HEK293 (cell line): ENCODE measurements around the gene ZNF219.
A peak's percentile ranks its signal among the peaks of the same experiment; 100 is the strongest.

Experiments used
- CTCF ChIA-PET: fragments of 350-600 bp; formaldehyde crosslinking; extraction: SDS; loops from one replicate; lab custom pipeline; 2021; ENCODE audit warnings: antibody characterized with exemption; lab: Yijun Ruan, JAX
- POLR2A ChIA-PET: fragments of 300-600 bp; formaldehyde crosslinking; extraction: SDS; loops from one replicate; lab custom pipeline; 2020; ENCODE audit warnings: antibody characterized with exemption, inconsistent platforms; lab: Yijun Ruan, JAX
- H3K27ac ChIP-seq: fragments of 200-500 bp; sonication (Bioruptor generic); 2 replicates; pipeline ENCODE4 v1.5.1; 2014; ENCODE audit warnings: low read depth, low read length, control low read depth, inconsistent platforms; ENCODE audit errors: extremely low read depth
- H3K36me3 ChIP-seq, 2 experiments: fragments of 200-500 bp in 1 of 2; sonication (Bioruptor generic) in 1 of 2; 1 replicate in 1 of 2; 2 replicates in 1 of 2; pipeline ENCODE4 v1.5.1; 2014 to 2017; ENCODE audit warnings: inconsistent platforms in 2 of 2, low read length in 2 of 2; ENCODE audit not compliant: control insufficient read depth in 2 of 2, insufficient read depth in 1 of 2
- H3K4me1 ChIP-seq: fragments of 200-500 bp; sonication (Bioruptor generic); 2 replicates; pipeline ENCODE4 v1.5.1; 2014; ENCODE audit warnings: mild to moderate bottlenecking, low read length, inconsistent platforms; ENCODE audit not compliant: control insufficient read depth, insufficient read depth
- H3K4me3 ChIP-seq: 2 replicates; pipeline ENCODE4 v1.5.1; 2011; ENCODE audit warnings: low read depth, mild to moderate bottlenecking, control low read depth, low read length, moderate library complexity
- H3K9me3 ChIP-seq: fragments of 200-500 bp; sonication (Bioruptor generic); 2 replicates; pipeline ENCODE4 v1.5.1; 2014; ENCODE audit warnings: low read depth, low read length, inconsistent platforms; ENCODE audit not compliant: control insufficient read depth, insufficient read depth
- EGR2 ChIP-seq: fragments of 450-650 bp; formaldehyde crosslinking; IDR thresholded peaks from 2 replicates; pipeline ENCODE4 v1.5.1; 2016; ENCODE audit warnings: low read depth, missing biosample characterization, missing genetic modification characterization
- KLF7 ChIP-seq: fragments of 450-650 bp; formaldehyde crosslinking; IDR thresholded peaks from 2 replicates; pipeline ENCODE4 v1.5.1; 2016; ENCODE audit warnings: missing biosample characterization, missing genetic modification characterization, borderline replicate concordance
- MZF1 ChIP-seq: fragments of 450-650 bp; formaldehyde crosslinking; IDR thresholded peaks from 2 replicates; pipeline ENCODE4 v1.5.1; 2017; ENCODE audit warnings: missing biosample characterization, missing genetic modification characterization, borderline replicate concordance
- PRDM10 ChIP-seq: fragments of 450-650 bp; formaldehyde crosslinking; IDR thresholded peaks from 2 replicates; pipeline ENCODE4 v1.5.1; 2016; ENCODE audit warnings: missing biosample characterization, missing genetic modification characterization
- ZNF114 ChIP-seq: fragments of 450-650 bp; formaldehyde crosslinking; IDR thresholded peaks from 2 replicates; pipeline ENCODE4 v1.5.0; 2017; ENCODE audit warnings: missing biosample characterization, missing genetic modification characterization
- ZNF292 ChIP-seq: fragments of 450-650 bp; formaldehyde crosslinking; IDR thresholded peaks from 2 replicates; pipeline ENCODE4 v1.5.1; 2016; ENCODE audit warnings: low read depth, missing biosample characterization, missing genetic modification characterization, borderline replicate concordance
- ZNF677 ChIP-seq: fragments of 450-650 bp; IDR thresholded peaks from 2 replicates; pipeline ENCODE4 v1.5.0; 2018; ENCODE audit warnings: missing biosample characterization, mild to moderate bottlenecking, missing genetic modification characterization, moderate library complexity
- ZNF707 ChIP-seq: fragments of 450-650 bp; formaldehyde crosslinking; IDR thresholded peaks from 2 replicates; pipeline ENCODE4 v1.5.1; 2016; ENCODE audit warnings: missing biosample characterization, missing genetic modification characterization
- ZNF843 ChIP-seq: fragments of 450-650 bp; formaldehyde crosslinking; IDR thresholded peaks from 2 replicates; pipeline ENCODE4 v1.5.1; 2016; ENCODE audit warnings: missing biosample characterization, missing genetic modification characterization
- TF ChIP-seq, protein P1 (sequence below): fragments of 450-650 bp; formaldehyde crosslinking; IDR thresholded peaks from 2 replicates; pipeline ENCODE4 v1.5.1; 2016; ENCODE audit warnings: missing biosample characterization, missing genetic modification characterization
- TF ChIP-seq, protein P2 (sequence below): fragments of 450-650 bp; formaldehyde crosslinking; IDR thresholded peaks from 2 replicates; pipeline ENCODE4 v1.5.1; 2016; ENCODE audit warnings: missing biosample characterization, missing genetic modification characterization
- TF ChIP-seq, protein P3 (sequence below): fragments of 450-650 bp; formaldehyde crosslinking; IDR thresholded peaks from 2 replicates; pipeline ENCODE4 v1.5.1; 2016; ENCODE audit warnings: missing biosample characterization, missing genetic modification characterization

ZNF219 gene

DNA sequence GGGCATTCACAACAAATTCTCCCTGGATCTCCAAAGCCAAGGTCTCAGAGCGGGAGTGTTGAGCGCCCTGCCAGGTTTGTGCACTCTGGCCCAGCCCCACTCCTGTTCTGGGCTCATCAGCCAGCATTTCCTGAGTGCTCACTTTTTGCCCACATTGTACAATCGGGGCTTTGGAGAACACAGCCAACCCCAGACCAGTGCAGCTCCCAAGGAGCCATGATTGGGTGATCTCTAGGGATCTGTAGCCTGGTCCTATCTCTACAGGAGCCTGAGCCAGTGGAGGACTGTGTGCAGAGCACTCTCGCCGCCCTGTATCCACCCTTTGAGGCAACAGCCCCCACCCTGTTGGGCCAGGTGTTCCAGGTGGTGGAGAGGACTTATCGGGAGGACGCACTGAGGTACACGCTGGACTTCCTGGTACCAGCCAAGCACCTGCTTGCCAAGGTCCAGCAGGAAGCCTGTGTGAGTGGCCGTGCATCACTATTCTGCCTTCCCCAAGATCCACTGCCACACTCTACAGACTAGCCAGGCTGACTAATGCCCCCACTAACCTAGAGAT is 25.6 kb downstream of the ZNF219 start:
- TF ChIP-seq MZF1 (tag by site-specific recombination): no peak
- Histone ChIP-seq H3K4me3 (no peak overlapping the region), H3K4me1 (peaks cover 16% of the 10 kb centered on the region), H3K9me3 (no peaks in the 10 kb centered on the region), H3K27ac (no peak overlapping the region), H3K36me3 (peaks cover 0 to 47% of the 10 kb centered on the region in 2 experiments; a peak in 1 of 3 replicates)
- CTCF ChIA-PET: interaction anchor here (1.0 to 4.3 kb wide), 4 partner anchors 20 to 102 kb away, joined by 3 to 64 read pairs (median 50); no protein-coding TSS in a partner anchor
- POLR2A ChIA-PET: interaction anchor here (3.7 kb wide), 1 partner anchor 13 kb away, joined by 71 read pairs; no protein-coding TSS in a partner anchor

- peak overlapping the region; percentile 86; the same call in 1 of the 2 replicates for H3K27ac ChIP-seq
- ChIA-PET POLR2A (interaction anchor here (0.7 to 3.7 kb wide), 16 partner anchors 8 to 610 kb away, joined by 3 to 71 read pairs (median 8); partner anchors contain the start of genes NDRG2, SLC39A2 and ZNF219), CTCF (interaction anchor here (0.6 to 4.3 kb wide), 13 partner anchors 14 to 561 kb away, joined by 3 to 64 read pairs (median 7); no protein-coding TSS in a partner anchor)
- peaks cover 16% of the 10 kb centered on the region for H3K4me1 ChIP-seq
- peaks cover 0 to 40% of the 10 kb centered on the region in 2 experiments; a peak in 1 of 3 replicates for H3K36me3 ChIP-seq
- H3K4me3 ChIP-seq: peak overlapping the region; percentile 79; the same call in 1 of the 2 replicates
- no peak for TF ChIP-seq KLF7 (tag by site-specific recombination)
- no peak for TF ChIP-seq ZNF707 (tag by site-specific recombination)
- peak; percentile 82 for TF ChIP-seq EGR2 (tag by site-specific recombination)
- TF ChIP-seq PRDM10 (tag by site-specific recombination): peak; percentile 98
- TF ChIP-seq, protein P1, sequence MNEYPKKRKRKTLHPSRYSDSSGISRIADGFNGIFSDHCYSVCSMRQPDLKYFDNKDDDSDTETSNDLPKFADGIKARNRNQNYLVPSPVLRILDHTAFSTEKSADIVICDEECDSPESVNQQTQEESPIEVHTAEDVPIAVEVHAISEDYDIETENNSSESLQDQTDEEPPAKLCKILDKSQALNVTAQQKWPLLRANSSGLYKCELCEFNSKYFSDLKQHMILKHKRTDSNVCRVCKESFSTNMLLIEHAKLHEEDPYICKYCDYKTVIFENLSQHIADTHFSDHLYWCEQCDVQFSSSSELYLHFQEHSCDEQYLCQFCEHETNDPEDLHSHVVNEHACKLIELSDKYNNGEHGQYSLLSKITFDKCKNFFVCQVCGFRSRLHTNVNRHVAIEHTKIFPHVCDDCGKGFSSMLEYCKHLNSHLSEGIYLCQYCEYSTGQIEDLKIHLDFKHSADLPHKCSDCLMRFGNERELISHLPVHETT: no peak
- TF ChIP-seq ZNF677 (tag by site-specific recombination): peak; percentile 87
- no peak for TF ChIP-seq ZNF292 (tag by site-specific recombination)
- TF ChIP-seq ZNF114 (tag by site-specific recombination): no peak
- no peak for TF ChIP-seq ZNF843
- TF ChIP-seq, protein P2, sequence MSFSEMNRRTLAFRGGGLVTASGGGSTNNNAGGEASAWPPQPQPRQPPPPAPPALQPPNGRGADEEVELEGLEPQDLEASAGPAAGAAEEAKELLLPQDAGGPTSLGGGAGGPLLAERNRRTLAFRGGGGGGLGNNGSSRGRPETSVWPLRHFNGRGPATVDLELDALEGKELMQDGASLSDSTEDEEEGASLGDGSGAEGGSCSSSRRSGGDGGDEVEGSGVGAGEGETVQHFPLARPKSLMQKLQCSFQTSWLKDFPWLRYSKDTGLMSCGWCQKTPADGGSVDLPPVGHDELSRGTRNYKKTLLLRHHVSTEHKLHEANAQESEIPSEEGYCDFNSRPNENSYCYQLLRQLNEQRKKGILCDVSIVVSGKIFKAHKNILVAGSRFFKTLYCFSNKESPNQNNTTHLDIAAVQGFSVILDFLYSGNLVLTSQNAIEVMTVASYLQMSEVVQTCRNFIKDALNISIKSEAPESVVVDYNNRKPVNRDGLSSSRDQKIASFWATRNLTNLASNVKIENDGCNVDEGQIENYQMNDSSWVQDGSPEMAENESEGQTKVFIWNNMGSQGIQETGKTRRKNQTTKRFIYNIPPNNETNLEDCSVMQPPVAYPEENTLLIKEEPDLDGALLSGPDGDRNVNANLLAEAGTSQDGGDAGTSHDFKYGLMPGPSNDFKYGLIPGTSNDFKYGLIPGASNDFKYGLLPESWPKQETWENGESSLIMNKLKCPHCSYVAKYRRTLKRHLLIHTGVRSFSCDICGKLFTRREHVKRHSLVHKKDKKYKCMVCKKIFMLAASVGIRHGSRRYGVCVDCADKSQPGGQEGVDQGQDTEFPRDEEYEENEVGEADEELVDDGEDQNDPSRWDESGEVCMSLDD (tag by site-specific recombination): no peak
- TF ChIP-seq, protein P3, sequence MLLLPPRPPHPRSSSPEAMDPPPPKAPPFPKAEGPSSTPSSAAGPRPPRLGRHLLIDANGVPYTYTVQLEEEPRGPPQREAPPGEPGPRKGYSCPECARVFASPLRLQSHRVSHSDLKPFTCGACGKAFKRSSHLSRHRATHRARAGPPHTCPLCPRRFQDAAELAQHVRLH (tag by site-specific recombination): no peak
- H3K9me3 ChIP-seq: no peaks in the 10 kb centered on the region
These were observed 26.4 kb downstream of the ZNF219 start for GRCh38 chr14:21072031-21072473.
